HepG2 (cell line): ENCODE data around the gene MYLK. TPM values are rescaled to one million over a fixed set of nuclear protein-coding genes. Genes with fewer than 3 reads are reported as not detected.

ENCODE experiments used
- ATAC-seq: fragments of 200-7000 bp; cut with Tn5 transposase; 3 replicates; pipeline ENCODE4 v1.9.1; 2020; ENCODE audit warnings: mild to moderate bottlenecking, moderate library complexity
- BruUV-seq: library from RNA; stranded (reverse); fragments of 400-500 nt; replicated peaks from 2 replicates; lab custom pipeline; 2021; lab: Mats Ljungman, UMichigan
- CTCF ChIA-PET: fragments of 300-600 bp; formaldehyde crosslinking; extraction: SDS; loops from one replicate; lab custom pipeline; 2021; ENCODE audit warnings: low total read pairs, inconsistent platforms, low intra/inter-chr PET ratio; lab: Yijun Ruan, JAX
- POLR2A ChIA-PET: fragments of 350-600 bp; sonication (Branson Sonifier 250); formaldehyde crosslinking; loops from one replicate; lab custom pipeline; 2020; ENCODE audit warnings: antibody characterized with exemption, inconsistent platforms; lab: Yijun Ruan, JAX
- DNase-seq: peaks from one replicate; pipeline ENCODE4 v3.0.0-alpha.2; 2015; ENCODE audit warnings: low spot score
- FAIRE-seq: peaks from 3 replicates; lab custom pipeline; 2011; peaks lifted over from hg19 to GRCh38; lab: Jason Lieb, UNC
- H2AFZ ChIP-seq: one replicate; pipeline ENCODE4 v1.6.1; 2011; ENCODE audit warnings: low read length, inconsistent platforms
- H3K27ac ChIP-seq: fragments of 300-600 bp; 3 replicates; pipeline ENCODE4 v1.8.0; 2011; ENCODE audit warnings: mixed run types, mild to moderate bottlenecking, mixed read lengths, low read length, inconsistent platforms; ENCODE audit not compliant: insufficient read depth; ENCODE audit errors: extremely low read length
- H3K27me3 ChIP-seq, 2 experiments: fragments of 200-600 bp in 1 of 2; 2 replicates in 1 of 2; 3 replicates in 1 of 2; pipeline versions ENCODE4 v1.6.0 to v1.8.0; 2011; ENCODE audit warnings: low read length in 2 of 2, mild to moderate bottlenecking in 2 of 2, moderate library complexity in 2 of 2, inconsistent platforms in 1 of 2; ENCODE audit not compliant: insufficient read depth in 2 of 2, control insufficient read depth in 1 of 2
- H3K36me3 ChIP-seq, 2 experiments: fragments of 200-600 bp in 1 of 2; replicated peaks in 1 of 2; 2 replicates in 1 of 2; 3 replicates in 1 of 2; pipeline versions ENCODE4 v1.5.1 to v1.8.0; 2011; ENCODE audit warnings: low read length in 2 of 2, inconsistent platforms in 1 of 2; ENCODE audit not compliant: insufficient read depth in 2 of 2, control insufficient read depth in 1 of 2
- H3K4me1 ChIP-seq: 2 replicates; pipeline ENCODE4 v1.5.1; 2012; ENCODE audit warnings: low read length, inconsistent platforms; ENCODE audit not compliant: insufficient read depth
- H3K4me2 ChIP-seq: 2 replicates; pipeline ENCODE4 v1.6.0; 2011; ENCODE audit warnings: low read depth, low read length, inconsistent platforms
- H3K4me3 ChIP-seq, 3 experiments: fragments of 200-600 bp in 1 of 3; sonication (generic), shearing (Covaris generic) in 1 of 3; replicated peaks in 1 of 3; 2 replicates each; pipeline ENCODE4 v1.5.1; 2011 to 2016; ENCODE audit warnings: low read length in 3 of 3, inconsistent platforms in 2 of 3, low read depth in 2 of 3, mild to moderate bottlenecking in 2 of 3, control low read depth in 1 of 3, mixed read lengths in 1 of 3; ENCODE audit not compliant: insufficient read depth in 1 of 3
- H3K79me2 ChIP-seq: one replicate; pipeline ENCODE4 v1.6.1; 2011; ENCODE audit warnings: low read length, inconsistent platforms; ENCODE audit not compliant: insufficient read depth
- H3K9ac ChIP-seq: 2 replicates; pipeline ENCODE4 v1.6.0; 2011; ENCODE audit warnings: mild to moderate bottlenecking, low read depth, low read length, inconsistent platforms; ENCODE audit not compliant: insufficient read depth
- H3K9me3 ChIP-seq: 2 replicates; pipeline ENCODE4 v1.5.1; 2012; ENCODE audit warnings: mild to moderate bottlenecking, low read length
- H4K20me1 ChIP-seq: 2 replicates; pipeline ENCODE4 v1.6.0; 2011; ENCODE audit warnings: inconsistent platforms, mild to moderate bottlenecking, low read length, moderate library complexity; ENCODE audit not compliant: insufficient read depth
- ATF7 ChIP-seq, 2 experiments: fragments of 450-650 bp in 1 of 2; sonication (generic) in 1 of 2; formaldehyde crosslinking in 1 of 2; IDR thresholded peaks; 2 replicates each; pipeline versions ENCODE4 v1.4.0 to v1.6.1; 2016 to 2020; ENCODE audit warnings: antibody characterized with exemption in 1 of 2, mild to moderate bottlenecking in 1 of 2, missing genetic modification reagents in 1 of 2
- GABPA ChIP-seq, 2 experiments: IDR thresholded peaks; 2 replicates each; pipeline ENCODE4 v1.6.1; 2011 to 2016; ENCODE audit warnings: low read depth in 2 of 2, low read length in 1 of 2, missing biosample characterization in 1 of 2, missing genetic modification characterization in 1 of 2
- MAZ ChIP-seq, 2 experiments: sonication (generic) in 1 of 2; formaldehyde crosslinking in 1 of 2; IDR thresholded peaks; 2 replicates each; pipeline versions ENCODE4 v1.5.0 to v1.6.1; 2012 to 2020; ENCODE audit warnings: low read depth in 2 of 2, mild to moderate bottlenecking in 2 of 2, borderline replicate concordance in 1 of 2, improper control_type of control experiment in 1 of 2, low read length in 1 of 2, missing genetic modification reagents in 1 of 2, moderate library complexity in 1 of 2
- RAD21 ChIP-seq: fragments of 450-650 bp; formaldehyde crosslinking; IDR thresholded peaks from 2 replicates; pipeline ENCODE4 v1.5.0; 2020; ENCODE audit warnings: mild to moderate bottlenecking
- ZNF136 ChIP-seq: sonication (generic); formaldehyde crosslinking; IDR thresholded peaks from 2 replicates; pipeline ENCODE4 v1.8.1; 2022; ENCODE audit warnings: low read depth, mild to moderate bottlenecking, moderate library complexity, missing genetic modification reagents
- ZNF44 ChIP-seq: sonication (generic); formaldehyde crosslinking; IDR thresholded peaks from 2 replicates; pipeline ENCODE4 v1.5.1; 2020; ENCODE audit warnings: mild to moderate bottlenecking, missing genetic modification reagents
- ZNF784 ChIP-seq: sonication (generic); formaldehyde crosslinking; IDR thresholded peaks from 2 replicates; pipeline ENCODE4 v1.5.1; 2020; ENCODE audit warnings: missing genetic modification reagents, mild to moderate bottlenecking, borderline replicate concordance
- WGBS: methylation state at CpG from one replicate; pipeline ENCODE4 v1.1.6; 2017; ENCODE audit warnings: low lambda C conversion rate; 5-methylcytosine and 5-hydroxymethylcytosine counted together
- in situ Hi-C: cut with HindIII; loops from 2 replicates; pipeline ENCODE4 v1.10.0; 2017; ENCODE audit warnings: low pct_unique_long_range_greater_than_20kb; ENCODE audit not compliant: extremely low pct_ligation_motif_present
- intact Hi-C: fragments of 100-400 bp; cut with micrococcal nuclease; formaldehyde crosslinking; loops from one replicate; pipeline ENCODE4 v1.10.0; 2022; ENCODE audit not compliant: unreplicated experiment
- polyA plus RNA-seq, 8 experiments: library from polyadenylated mRNA; depleted of rRNA in 3 of 8; stranded (reverse) in 7 of 8; unstranded in 1 of 8; fragments of >200 nt; fragmentation: Illumina TruSeq in 4 of 8; extraction: Trizol in 4 of 8; gene quantifications; 2 replicates each; pipeline versions ENCODE4 v1.2.1 to v1.2.3, GENCODE V29; 2011 to 2016; ENCODE audit warnings: low read depth in 4 of 8, missing spikeins in 1 of 8, mixed read lengths in 1 of 8; ENCODE audit not compliant: insufficient read depth in 1 of 8
- total RNA-seq, 5 experiments: library from RNA; depleted of rRNA; stranded (reverse); fragments of >200 nt; fragmentation: Illumina TruSeq; extraction: Trizol; gene quantifications; 2 replicates each; pipeline ENCODE4 v1.2.3, GENCODE V29; 2016; ENCODE audit warnings: low read depth in 1 of 5

The MYLK gene
- total and polyA plus RNA-seq, 2 of the 13 experiments (the other 11 are each of a cell fraction or from before 2014, with no cell fraction given) = 10.6 to 34.9 TPM

GRCh38 chr3:123920868-123921267 lies 36.7 kb upstream of the MYLK start (continued):
- TF ChIP-seq ZNF784 (CRISPR knock-in tag) = no peak
- no peak for TF ChIP-seq GABPA (IDR thresholded peaks at IDR 0.05; ENCODE audit: low read depth, low read length)
- no peak for TF ChIP-seq GABPA (CRISPR knock-in tag; IDR thresholded peaks at IDR 0.05; ENCODE audit: low read depth)

- Histone ChIP-seq H3K36me3 (peaks cover 0 to 21% of the 10 kb centered on the region in 2 experiments; a peak in 2 of 5 replicates), H3K4me3 (no peak overlapping the region), H3K4me1 (no peaks in the 10 kb centered on the region), H3K79me2 (no peaks in the 10 kb centered on the region), H3K27me3 (no peaks in the 10 kb centered on the region), H3K9me3 (peaks cover 14% of the 10 kb centered on the region; the same call in 1 of the 2 replicates), H3K9ac (no peak overlapping the region), H3K4me2 (no peak overlapping the region), H2AFZ (no peak overlapping the region), H4K20me1 (no peaks in the 10 kb centered on the region), H3K27ac (no peak overlapping the region)
- BruUV-seq = no TSS peak
- WGBS = 94% methylated on average over 1 of the region's 1 CpG
- DNase-seq (no peak), FAIRE-seq (no peak), ATAC-seq (no peak)
- POLR2A ChIA-PET = no interaction called here
- in situ Hi-C loops (no loop called here), intact Hi-C loops (no loop called here)
- TF ChIP-seq ZNF136 (CRISPR knock-in tag) (peak; percentile 76; the same call in 1 of the 2 replicates), MAZ (IDR thresholded peaks at IDR 0.05; ENCODE audit: borderline replicate concordance, low read depth, low read length) (no peak), MAZ (CRISPR knock-in tag; IDR thresholded peaks at IDR 0.05; ENCODE audit: low read depth) (no peak), ZNF44 (no peak), ATF7 (IDR thresholded peaks at IDR 0.05) (no peak), ATF7 (CRISPR knock-in tag; IDR thresholded peaks at IDR 0.05) (no peak), RAD21 (no peak)
- CTCF ChIA-PET = no interaction called here
Measured at GRCh38 chr3:123920383-123920782, 36.3 kb upstream of the MYLK start.
